NCI-H146 treated with DMSO at 0.1 percent for 48 hours (cell line): ENCODE measurements around the gene POU4F3.
A peak's percentile ranks its signal among the peaks of the same experiment; 100 is the strongest.
"Not testable (repeated sequence)": the region's sequence is repeated elsewhere in the genome, so short reads cannot be mapped to it uniquely, and the experiment has no call there.

Experiments
- DNase-seq: peaks from one replicate; lab custom pipeline; 2025; ENCODE audit not compliant: unreplicated experiment; lab: John Stamatoyannopoulos, UW

The POU4F3 gene

GRCh38 chr5:146338774-146339714 lies at the start of gene POU4F3:
Gene POU4F3 (plus strand): TSS chr5:146338839. CDS start chr5:146339113, 274 bp downstream.
- DNase-seq: no peak

GRCh38 chr5:146290318-146290717 lies 48.3 kb upstream of the POU4F3 start:
- DNase-seq: no peak

- peak; percentile 22 for DNase-seq
Measured at GRCh38 chr5:146291421-146292074, 47.1 kb upstream of the POU4F3 start.

GRCh38 chr5:146296245-146296644 lies 42.4 kb upstream of the POU4F3 start:
- DNase-seq: no peak

- not testable (repeated sequence) for DNase-seq
Measured at GRCh38 chr5:146298920-146299319, 39.7 kb upstream of the POU4F3 start.

- no peak for DNase-seq
Measured at GRCh38 chr5:146301626-146302025, 37.0 kb upstream of the POU4F3 start.

- no peak for DNase-seq
Measured at GRCh38 chr5:146302406-146302805, 36.2 kb upstream of the POU4F3 start.

GRCh38 chr5:146306838-146307237 lies 31.8 kb upstream of the POU4F3 start:
- DNase-seq: no peak

- no peak for DNase-seq
Measured at GRCh38 chr5:146307796-146308195, 30.8 kb upstream of the POU4F3 start.

GRCh38 chr5:146310540-146310939 lies 28.1 kb upstream of the POU4F3 start:
- DNase-seq: no peak

GRCh38 chr5:146311278-146311677 lies 27.4 kb upstream of the POU4F3 start:
- no peak for DNase-seq

GRCh38 chr5:146313027-146313426 lies 25.6 kb upstream of the POU4F3 start:
- DNase-seq: no peak

GRCh38 chr5:146321571-146321970 lies 17.1 kb upstream of the POU4F3 start:
- DNase-seq: no peak

GRCh38 chr5:146327257-146327870 lies 11.3 kb upstream of the POU4F3 start:
- DNase-seq: no peak

GRCh38 chr5:146327989-146328388 lies 10.7 kb upstream of the POU4F3 start:
- DNase-seq: no peak

- no peak for DNase-seq
Measured at GRCh38 chr5:146329697-146330096, 8.9 kb upstream of the POU4F3 start.

- DNase-seq: no peak
Measured at GRCh38 chr5:146331423-146331822, 7.2 kb upstream of the POU4F3 start.

GRCh38 chr5:146334074-146334533 lies 4.5 kb upstream of the POU4F3 start:
- no peak for DNase-seq

GRCh38 chr5:146336197-146336596 lies 2.4 kb upstream of the POU4F3 start:
- DNase-seq: no peak

GRCh38 chr5:146337264-146337904 lies 1.3 kb upstream of the POU4F3 start:
- DNase-seq: no peak

GRCh38 chr5:146337928-146338327 lies 711 bp upstream of the POU4F3 start:
- no peak for DNase-seq
